Bronchial epithelial cell (primary cell): ENCODE data around the gene HRH2. TPM values are rescaled to one million over a fixed set of nuclear protein-coding genes. Genes with fewer than 3 reads are reported as not detected.

ENCODE experiments used
- DNase-seq: peaks from one replicate; pipeline ENCODE4 v3.0.0-alpha.2; 2010; ENCODE audit warnings: low read depth
- FAIRE-seq: peaks from 2 replicates; lab custom pipeline; 2011; peaks lifted over from hg19 to GRCh38; lab: Jason Lieb, UNC
- H3K27me3 ChIP-seq: 2 replicates; pipeline ENCODE4 v1.5.1; 2011; ENCODE audit warnings: low read length; ENCODE audit not compliant: control insufficient read depth, insufficient read depth
- H3K36me3 ChIP-seq: 2 replicates; pipeline ENCODE4 v1.5.1; 2011; ENCODE audit warnings: low read length; ENCODE audit not compliant: control insufficient read depth, insufficient read depth
- H3K4me3 ChIP-seq: 2 replicates; pipeline ENCODE4 v1.5.1; 2011; ENCODE audit warnings: mild to moderate bottlenecking, low read depth, low read length, control low read depth
- CTCF ChIP-seq: IDR thresholded peaks from 2 replicates; pipeline ENCODE4 v1.5.1; 2011; ENCODE audit warnings: mild to moderate bottlenecking, moderate library complexity, low read length, control low read depth, inconsistent platforms; ENCODE audit not compliant: insufficient read depth, severe bottlenecking
- total RNA-seq: library from RNA; depleted of rRNA; stranded (reverse); fragments of >200 nt; gene quantifications from 2 replicates; pipeline ENCODE4 v1.2.1, GENCODE V29; 2014

Gene HRH2
- total RNA-seq, 1 donor from 2014 or later = not detected

GRCh38 chr5:175623088-175623487, 34.8 kb upstream of the HRH2 start:
- Histone ChIP-seq H3K27me3 (no peaks in the 10 kb centered on the region), H3K4me3 (no peak overlapping the region), H3K36me3 (no peaks in the 10 kb centered on the region)
- no peak for TF ChIP-seq CTCF
- FAIRE-seq (no peak), DNase-seq (no peak)

GRCh38 chr5:175624316-175624715, 33.6 kb upstream of the HRH2 start:
- Histone ChIP-seq H3K36me3 (no peaks in the 10 kb centered on the region), H3K4me3 (no peak overlapping the region), H3K27me3 (no peaks in the 10 kb centered on the region)
- DNase-seq = no peak
- no peak for FAIRE-seq
- TF ChIP-seq CTCF = no peak

- no peak overlapping the region for H3K4me3 ChIP-seq
- no peak for DNase-seq
- no peak for TF ChIP-seq CTCF
- no peak for FAIRE-seq
- H3K27me3 ChIP-seq = no peaks in the 10 kb centered on the region
- H3K36me3 ChIP-seq = no peaks in the 10 kb centered on the region
Measured at GRCh38 chr5:175627005-175627404, 30.9 kb upstream of the HRH2 start.

GRCh38 chr5:175627739-175628138, 30.1 kb upstream of the HRH2 start:
- Histone ChIP-seq H3K36me3 (no peaks in the 10 kb centered on the region), H3K27me3 (no peaks in the 10 kb centered on the region), H3K4me3 (no peak overlapping the region)
- no peak for FAIRE-seq
- no peak for TF ChIP-seq CTCF
- DNase-seq = no peak

- no peak for DNase-seq
- Histone ChIP-seq H3K27me3 (no peaks in the 10 kb centered on the region), H3K4me3 (no peak overlapping the region), H3K36me3 (no peaks in the 10 kb centered on the region)
- no peak for TF ChIP-seq CTCF
- no peak for FAIRE-seq
Measured at GRCh38 chr5:175628668-175629067, 29.2 kb upstream of the HRH2 start.

- TF ChIP-seq CTCF = no peak
- DNase-seq (no peak), FAIRE-seq (no peak)
- H3K4me3 ChIP-seq = no peak overlapping the region
- no peaks in the 10 kb centered on the region for H3K27me3 ChIP-seq
- H3K36me3 ChIP-seq = no peaks in the 10 kb centered on the region
Measured at GRCh38 chr5:175629261-175629660, 28.6 kb upstream of the HRH2 start.
